GM12878 (cell line): Measurements from ENCODE around the gene LYL1. TPM values are rescaled to one million over a fixed set of nuclear protein-coding genes. Genes with fewer than 3 reads are reported as not detected.

Experiments
- ATF3 ChIP-seq: IDR thresholded peaks from 2 replicates; pipeline ENCODE4 v1.6.1; 2011; ENCODE audit warnings: low read depth, mild to moderate bottlenecking, low read length, moderate library complexity, borderline replicate concordance; ENCODE audit errors: extremely low read depth
- E4F1 ChIP-seq: fragments of 450-650 bp; IDR thresholded peaks from 2 replicates; pipeline ENCODE4 v1.6.1; 2018; ENCODE audit warnings: borderline replicate concordance, mild to moderate bottlenecking; ENCODE audit not compliant: partially characterized antibody
- FOXM1 ChIP-seq: IDR thresholded peaks from 2 replicates; pipeline ENCODE4 v1.6.1; 2012; ENCODE audit warnings: low read depth, mild to moderate bottlenecking, inconsistent platforms, low read length, moderate library complexity
- HDAC6 ChIP-seq: fragments of 200-600 bp; sonication (generic); IDR thresholded peaks from one replicate; pipeline ENCODE4 v1.8.0; 2017; ENCODE audit warnings: antibody characterized with exemption; ENCODE audit not compliant: unreplicated experiment
- IRF3 ChIP-seq: fragments of 450-650 bp; IDR thresholded peaks from 2 replicates; pipeline ENCODE4 v1.6.1; 2014; ENCODE audit warnings: mild to moderate bottlenecking
- MEF2A ChIP-seq: IDR thresholded peaks from 2 replicates; pipeline ENCODE4 v1.6.1; 2011; ENCODE audit warnings: low read depth, mild to moderate bottlenecking, low read length, moderate library complexity; ENCODE audit not compliant: insufficient read depth
- MLLT1 ChIP-seq: fragments of 450-650 bp; IDR thresholded peaks from 2 replicates; pipeline ENCODE4 v1.6.1; 2016; ENCODE audit warnings: mild to moderate bottlenecking
- MXI1 ChIP-seq: fragments of 150-350 bp; IDR thresholded peaks from 2 replicates; pipeline ENCODE4 v1.6.1; 2011; ENCODE audit warnings: low read depth, mild to moderate bottlenecking, inconsistent platforms, low read length, improper control_type of control experiment
- NFYA ChIP-seq: IDR thresholded peaks from 2 replicates; pipeline ENCODE4 v1.6.1; 2011; ENCODE audit warnings: low read depth, mild to moderate bottlenecking, low read length, improper control_type of control experiment, borderline replicate concordance
- NR2C1 ChIP-seq: fragments of 450-650 bp; IDR thresholded peaks from 2 replicates; pipeline ENCODE4 v1.6.1; 2017; ENCODE audit warnings: antibody characterized with exemption, mild to moderate bottlenecking, moderate library complexity
- RAD51 ChIP-seq: fragments of 450-650 bp; IDR thresholded peaks from 2 replicates; pipeline ENCODE4 v1.6.1; 2016; ENCODE audit warnings: moderate library complexity, mild to moderate bottlenecking, inconsistent platforms
- RCOR1 ChIP-seq: conservative IDR thresholded peaks from 2 replicates; pipeline ENCODE4 v1.6.1; 2012; ENCODE audit warnings: low read depth, low read length, improper control_type of control experiment
- RUNX3 ChIP-seq: IDR thresholded peaks from 2 replicates; pipeline ENCODE4 v1.6.1; 2012; ENCODE audit warnings: low read length, inconsistent platforms
- SMARCA5 ChIP-seq: fragments of 450-650 bp; IDR thresholded peaks from 2 replicates; pipeline ENCODE4 v1.6.1; 2017; ENCODE audit warnings: mild to moderate bottlenecking
- SMC3 ChIP-seq: IDR thresholded peaks from 2 replicates; pipeline ENCODE4 v1.6.1; 2011; ENCODE audit warnings: low read length, improper control_type of control experiment, borderline replicate concordance
- SREBF2 ChIP-seq: IDR thresholded peaks from 2 replicates; pipeline ENCODE4 v1.6.1; 2012; ENCODE audit warnings: mild to moderate bottlenecking, low read length
- SUPT20H ChIP-seq: IDR thresholded peaks from 2 replicates; pipeline ENCODE4 v1.6.1; 2011; ENCODE audit warnings: low read depth, mild to moderate bottlenecking, low read length, moderate library complexity, borderline replicate concordance; ENCODE audit not compliant: control insufficient read depth
- SUZ12 ChIP-seq: fragments of 200-600 bp; sonication (generic); IDR thresholded peaks from one replicate; pipeline ENCODE4 v1.6.1; 2018; ENCODE audit warnings: antibody characterized with exemption, mild to moderate bottlenecking; ENCODE audit not compliant: unreplicated experiment
- TBL1XR1 ChIP-seq: IDR thresholded peaks from 2 replicates; pipeline ENCODE4 v1.6.1; 2012; ENCODE audit warnings: low read depth, low read length, improper control_type of control experiment
- TCF3 ChIP-seq: IDR thresholded peaks from 2 replicates; pipeline ENCODE4 v1.6.1; 2012; ENCODE audit warnings: low read depth, mild to moderate bottlenecking, low read length, borderline replicate concordance; ENCODE audit not compliant: insufficient read depth
- USF2 ChIP-seq: IDR thresholded peaks from 2 replicates; pipeline ENCODE4 v1.6.1; 2011; ENCODE audit warnings: low read depth, low read length, improper control_type of control experiment, borderline replicate concordance
- ZNF274 ChIP-seq: IDR thresholded peaks from one replicate; pipeline ENCODE4 v1.8.0; 2011; ENCODE audit not compliant: insufficient read length, insufficient read depth
- ZNF384 ChIP-seq: IDR thresholded peaks from 2 replicates; pipeline ENCODE4 v1.6.1; 2012; ENCODE audit warnings: low read depth, mild to moderate bottlenecking, low read length, improper control_type of control experiment, borderline replicate concordance
- polyA plus RNA-seq, 11 experiments: library from polyadenylated mRNA; depleted of rRNA in 4 of 11; unstranded in 6 of 11; stranded (reverse) in 5 of 11; fragments of >200 nt; fragmentation: Nextera tagmentation in 4 of 11; fragmentation: Illumina TruSeq in 1 of 11; extraction: Ambion mirVana in 4 of 11; extraction: Trizol in 1 of 11; gene quantifications; 1 replicate in 1 of 11; 2 replicates in 10 of 11; pipeline versions ENCODE4 v1.2.1 to v1.2.3, GENCODE V29; 2011 to 2016; ENCODE audit warnings: inconsistent platforms in 2 of 11, missing spikeins in 2 of 11, low read depth in 1 of 11
- total RNA-seq, 4 experiments: library from RNA; depleted of rRNA in 3 of 4; stranded (reverse); fragments of >200 nt in 3 of 4; fragmentation: Illumina TruSeq in 1 of 4; extraction: Trizol in 1 of 4; gene quantifications; 2 replicates each; pipeline versions ENCODE4 v1.2.1 to v1.2.3, GENCODE V29; 2013 to 2021

Gene LYL1
- total and polyA plus RNA-seq, 10 of the 15 experiments (the other 5 are each of a cell fraction or from before 2014, with no cell fraction given), result 0.10 to 34.8 (median 4.4) TPM

GRCh38 chr19:13116282-13117175, 13.9 kb upstream of the LYL1 start, which contains the start of gene TRMT1 (continued):
- TF ChIP-seq MXI1 (peak; percentile 100), FOXM1 (no peak), HDAC6 (no peak), NFYA (no peak), TBL1XR1 (0 out of 2 replicates have a peak, but pooled peaks have one; percentile 7), IRF3 (peak; percentile 56; the same call in 1 of the 2 replicates), SMARCA5 (peak; percentile 98), ZNF384 (no peak), MLLT1 (peak; percentile 88), SUPT20H (no peak), ZNF274 (no peak), E4F1 (peak; percentile 74), USF2 (peak; percentile 77), SREBF2 (no peak), ATF3 (peak; percentile 81; the same call in 1 of the 2 replicates), NR2C1 (0 out of 2 replicates have a peak, but pooled peaks have one; percentile 14), TCF3 (no peak), SUZ12 (no peak), RCOR1 (peak; percentile 94; the same call in 1 of the 2 replicates), RUNX3 (peak; percentile 88), RAD51 (peak; percentile 93), MEF2A (0 out of 2 replicates have a peak, but pooled peaks have one; percentile 16), SMC3 (no peak; the same call in 1 of the 2 replicates)
